ACC112 (cell line): ENCODE results near the gene SELENOV.

Source experiments
- H2AFZ ChIP-seq: fragments of 200-600 bp; sonication (generic); one replicate; pipeline ENCODE4 v1.6.0; 2017; ENCODE audit warnings: antibody characterized with exemption, low read length; ENCODE audit not compliant: unreplicated experiment
- H3K27ac ChIP-seq: fragments of 200-600 bp; sonication (generic); 2 replicates; pipeline ENCODE4 v1.5.1; 2014; ENCODE audit warnings: low read depth, mild to moderate bottlenecking, antibody characterized with exemption, low read length, moderate library complexity
- H3K27me3 ChIP-seq: fragments of 200-600 bp; sonication (generic); 2 replicates; pipeline ENCODE4 v1.6.1; 2014; ENCODE audit warnings: mild to moderate bottlenecking, antibody characterized with exemption, low read length, moderate library complexity, mixed read lengths; ENCODE audit not compliant: insufficient read depth
- H3K36me3 ChIP-seq: fragments of 200-600 bp; sonication (generic); 2 replicates; pipeline ENCODE4 v1.6.1; 2016; ENCODE audit warnings: mild to moderate bottlenecking, antibody characterized with exemption, low read length, moderate library complexity, mixed read lengths; ENCODE audit not compliant: insufficient read depth
- H3K4me1 ChIP-seq: fragments of 200-600 bp; sonication (generic); one replicate; pipeline ENCODE4 v1.6.1; 2016; ENCODE audit warnings: low read length, mixed read lengths; ENCODE audit not compliant: insufficient read depth, unreplicated experiment, control insufficient read depth
- H3K4me3 ChIP-seq: fragments of 200-600 bp; sonication (generic); 2 replicates; pipeline ENCODE4 v1.5.1; 2014; ENCODE audit warnings: mild to moderate bottlenecking, low read depth, low read length
- H3K79me2 ChIP-seq: fragments of 200-600 bp; sonication (generic); one replicate; pipeline ENCODE4 v1.6.0; 2016; ENCODE audit warnings: low read length; ENCODE audit not compliant: control insufficient read depth, unreplicated experiment, insufficient read depth

Gene SELENOV

DNA sequence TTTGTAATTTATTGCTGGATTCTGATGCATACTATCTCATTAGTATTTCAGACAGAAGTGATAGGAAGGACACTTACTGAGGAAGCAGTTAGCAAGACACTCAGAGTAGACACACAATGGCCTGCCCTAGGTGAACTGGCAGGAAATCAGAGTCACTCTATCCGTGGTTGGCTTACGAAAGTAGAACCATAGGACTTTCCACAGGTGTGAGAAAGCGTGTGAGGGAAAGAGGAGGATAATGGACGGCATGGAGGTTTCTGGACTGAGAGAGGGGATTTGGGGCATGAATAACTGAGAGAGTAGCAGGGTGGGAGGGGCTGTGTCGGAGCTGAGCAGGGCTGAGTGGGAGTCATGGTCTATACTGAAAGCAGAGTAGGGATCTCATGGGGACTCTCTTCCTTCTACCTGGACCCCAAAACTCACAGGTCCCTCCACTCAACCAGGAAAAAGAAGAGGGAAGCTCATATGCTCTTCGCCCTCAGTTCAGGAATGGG lies 43.7 kb downstream of the SELENOV start:
- Histone ChIP-seq H3K36me3 (no peaks in the 10 kb centered on the region), H3K4me3 (no peak overlapping the region), H3K27me3 (peaks cover 3% of the 10 kb centered on the region; the same call in 1 of the 2 replicates), H3K27ac (no peak overlapping the region), H3K79me2 (no peaks in the 10 kb centered on the region), H3K4me1 (peaks cover 5% of the 10 kb centered on the region), H2AFZ (no peak overlapping the region)

DNA sequence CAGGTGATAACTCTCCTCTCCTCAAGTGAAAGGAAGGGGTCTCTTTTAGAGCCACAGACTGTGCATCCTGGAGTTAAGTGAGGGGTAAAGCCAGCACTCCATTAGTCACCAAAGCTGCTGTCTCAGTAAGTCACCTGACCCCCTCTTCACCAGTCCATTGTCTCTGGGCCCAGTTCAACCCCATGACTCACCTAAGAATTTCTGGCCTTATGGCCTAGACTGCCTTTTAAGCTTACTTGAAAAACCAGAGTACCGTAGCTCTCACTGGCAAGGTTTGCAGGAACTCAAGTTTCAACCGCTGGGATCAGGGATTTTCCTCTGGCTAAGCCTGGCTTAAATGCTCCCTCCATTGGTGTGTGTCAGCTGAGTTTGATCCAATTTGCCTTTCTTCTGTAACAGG lies 48.5 kb downstream of the SELENOV start:
- Histone ChIP-seq H2AFZ (no peak overlapping the region), H3K27me3 (peaks cover 6% of the 10 kb centered on the region; the same call in 1 of the 2 replicates)

DNA sequence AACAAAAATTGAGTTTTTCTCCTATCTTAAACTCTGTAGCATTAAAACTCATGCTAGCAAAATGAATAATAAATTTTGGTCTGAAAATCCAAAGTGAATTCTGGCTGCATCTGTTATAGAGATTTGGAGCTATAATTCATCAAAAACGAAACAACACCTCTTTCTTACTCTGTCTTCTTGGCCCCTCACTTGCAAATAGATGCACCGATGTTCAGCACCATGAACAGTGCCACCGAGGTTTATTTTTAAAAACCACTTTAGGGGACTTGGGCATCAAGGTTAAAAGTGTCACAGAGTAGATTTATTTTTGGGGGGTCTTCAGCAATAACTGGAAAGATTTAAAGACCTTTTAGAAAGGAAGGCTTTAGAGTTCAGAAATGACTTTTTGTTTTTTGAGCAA lies 51.1 kb downstream of the SELENOV start:
- peaks cover 8% of the 10 kb centered on the region for H3K4me1 ChIP-seq
- peaks cover 11% of the 10 kb centered on the region; the same call in 1 of the 2 replicates for H3K27me3 ChIP-seq
- H3K36me3 ChIP-seq, result no peaks in the 10 kb centered on the region
- no peak overlapping the region for H3K4me3 ChIP-seq
- no peak overlapping the region for H2AFZ ChIP-seq
- no peak overlapping the region for H3K27ac ChIP-seq
- no peaks in the 10 kb centered on the region for H3K79me2 ChIP-seq

More for the DNA sequence above, 48.5 kb downstream of the SELENOV start:
- Histone ChIP-seq H3K4me1 (peaks cover 3% of the 10 kb centered on the region), H3K4me3 (no peak overlapping the region), H3K79me2 (no peaks in the 10 kb centered on the region), H3K27ac (no peak overlapping the region), H3K36me3 (no peaks in the 10 kb centered on the region)

DNA sequence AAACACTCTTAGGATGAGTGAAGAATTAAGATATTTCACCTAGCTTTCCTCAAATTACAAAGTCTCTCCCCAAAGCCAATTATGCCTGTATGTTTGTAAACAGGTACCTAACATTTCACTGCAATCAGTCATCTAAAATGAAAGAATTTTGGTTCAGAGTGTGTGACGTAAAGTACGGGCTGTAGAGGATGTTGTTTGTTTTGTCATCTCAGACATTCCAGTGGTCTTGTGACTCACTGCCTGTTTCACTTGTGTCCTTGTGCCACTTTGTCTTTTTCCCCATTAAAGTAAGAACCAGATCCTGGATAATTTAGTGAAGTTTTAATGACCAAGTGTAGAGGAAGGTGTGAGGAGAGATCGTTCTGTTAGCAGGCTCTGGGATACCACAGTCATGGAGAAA lies 53.7 kb downstream of the SELENOV start:
- Histone ChIP-seq H3K36me3 (no peaks in the 10 kb centered on the region), H3K79me2 (no peaks in the 10 kb centered on the region), H3K4me1 (peaks cover 8% of the 10 kb centered on the region), H3K27ac (no peak overlapping the region), H2AFZ (no peak overlapping the region), H3K4me3 (no peak overlapping the region), H3K27me3 (peaks cover 23% of the 10 kb centered on the region; the same call in 1 of the 2 replicates)
